Sigmoid colon (tissue), 4 donors: Measurements from ENCODE around the gene GNAI2.

Source experiments
- POLR2A ChIP-seq, 2 donors: fragments of 450-650 bp; IDR thresholded peaks; one replicate each; pipeline ENCODE4 v1.6.1; 2016; ENCODE audit warnings: antibody characterized with exemption in 2 of 2, mild to moderate bottlenecking in 2 of 2, moderate library complexity in 2 of 2
- POLR2AphosphoS5 ChIP-seq, 4 donors: sonication (generic); formaldehyde crosslinking; IDR thresholded peaks; one replicate each; pipeline ENCODE4 v1.6.1; 2017; ENCODE audit warnings: antibody characterized with exemption in 4 of 4
- TF ChIP-seq, protein P1 (sequence below), 4 experiments: fragments of 450-650 bp in 3 of 4; fragments of 200-600 bp in 1 of 4; IDR thresholded peaks; one replicate each; pipeline ENCODE4 v1.5.1; 2016 to 2019; ENCODE audit warnings: antibody characterized with exemption in 4 of 4, mild to moderate bottlenecking in 3 of 4, moderate library complexity in 2 of 4

- TF ChIP-seq, protein P1, sequence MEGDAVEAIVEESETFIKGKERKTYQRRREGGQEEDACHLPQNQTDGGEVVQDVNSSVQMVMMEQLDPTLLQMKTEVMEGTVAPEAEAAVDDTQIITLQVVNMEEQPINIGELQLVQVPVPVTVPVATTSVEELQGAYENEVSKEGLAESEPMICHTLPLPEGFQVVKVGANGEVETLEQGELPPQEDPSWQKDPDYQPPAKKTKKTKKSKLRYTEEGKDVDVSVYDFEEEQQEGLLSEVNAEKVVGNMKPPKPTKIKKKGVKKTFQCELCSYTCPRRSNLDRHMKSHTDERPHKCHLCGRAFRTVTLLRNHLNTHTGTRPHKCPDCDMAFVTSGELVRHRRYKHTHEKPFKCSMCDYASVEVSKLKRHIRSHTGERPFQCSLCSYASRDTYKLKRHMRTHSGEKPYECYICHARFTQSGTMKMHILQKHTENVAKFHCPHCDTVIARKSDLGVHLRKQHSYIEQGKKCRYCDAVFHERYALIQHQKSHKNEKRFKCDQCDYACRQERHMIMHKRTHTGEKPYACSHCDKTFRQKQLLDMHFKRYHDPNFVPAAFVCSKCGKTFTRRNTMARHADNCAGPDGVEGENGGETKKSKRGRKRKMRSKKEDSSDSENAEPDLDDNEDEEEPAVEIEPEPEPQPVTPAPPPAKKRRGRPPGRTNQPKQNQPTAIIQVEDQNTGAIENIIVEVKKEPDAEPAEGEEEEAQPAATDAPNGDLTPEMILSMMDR (IDR thresholded peaks at IDR 0.05), result no peak
- TF ChIP-seq POLR2AphosphoS5 (IDR thresholded peaks at IDR 0.05) (no peak), POLR2A (IDR thresholded peaks at IDR 0.05) (no peak)
These were observed 30.0 kb downstream of the GNAI2 start for GRCh38 chr3:50266017-50266416.
